Left ventricle myocardium superior (tissue), 1 donor: Measurements from ENCODE around the gene SOBP. TPM values are rescaled to one million over a fixed set of nuclear protein-coding genes. Genes with fewer than 3 reads are reported as not detected.

Experiments used
- ATAC-seq: fragments of 200-7000 bp; cut with Tn5 transposase; one replicate; pipeline ENCODE4 v1.9.1; 2020; ENCODE audit warnings: mild to moderate bottlenecking, moderate library complexity
- DNase-seq: peaks from one replicate; pipeline ENCODE4 v3.0.0-alpha.2; 2020
- intact Hi-C: fragments of 100-400 bp; cut with micrococcal nuclease; formaldehyde crosslinking; loops from one replicate; pipeline ENCODE4 v1.11.0; 2022
- total RNA-seq: library from RNA; stranded (reverse); fragmentation: NEBNext Ultra II Directional; extraction: Animal tissue kit (Norgen Biotek cat#: 25700); gene quantifications from one replicate; pipeline ENCODE4 v1.2.1, GENCODE V29; 2021
- donor health status: DM: no; HTN: yes; CAD: no; lungs with severe emphysema.

Gene SOBP
- total RNA-seq, 1 donor from 2014 or later = 15.3 TPM

DNA sequence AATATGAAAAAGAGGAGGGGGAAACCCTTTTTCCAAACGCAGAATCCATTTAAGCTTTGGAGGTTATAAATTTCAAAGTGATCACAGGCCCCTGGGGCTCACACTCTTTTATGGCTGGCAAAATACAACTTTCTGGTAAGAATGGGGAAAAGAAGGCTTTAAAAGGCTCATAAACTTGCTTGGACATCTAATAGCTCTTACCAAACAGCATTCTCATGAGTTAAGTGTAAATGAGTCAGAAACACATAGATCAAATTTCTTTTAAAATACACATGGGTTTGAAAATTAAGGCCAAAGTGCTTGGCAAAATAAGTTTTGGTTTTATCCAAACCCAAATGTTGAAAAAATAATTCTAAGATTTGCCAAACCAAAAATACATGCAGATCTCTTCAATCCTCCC, 154.6 kb downstream of the SOBP start:
- intact Hi-C loops = no loop called here
- ATAC-seq (no peak), DNase-seq (no peak)

DNA sequence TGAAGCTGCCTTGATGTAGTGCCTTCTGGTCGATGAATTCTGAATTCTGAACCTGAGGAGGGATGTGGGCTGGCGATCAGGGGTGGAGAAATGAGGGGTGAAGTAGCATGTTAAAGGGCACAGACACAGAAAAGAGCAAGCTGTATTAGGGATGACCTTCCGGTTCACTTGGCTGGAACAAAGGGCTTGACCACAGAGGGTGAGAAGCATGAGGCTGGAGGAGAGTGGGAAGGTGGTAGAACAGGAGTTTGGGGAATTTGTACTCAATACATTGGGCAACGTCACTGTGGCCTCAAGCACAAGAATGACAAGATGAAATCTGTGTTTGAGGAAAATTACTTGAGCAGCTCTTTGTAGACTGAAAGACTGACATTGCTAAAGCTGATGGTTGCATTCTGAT, 155.8 kb downstream of the SOBP start:
- ATAC-seq (no peak), DNase-seq (no peak)
- intact Hi-C loops = no loop called here

DNA sequence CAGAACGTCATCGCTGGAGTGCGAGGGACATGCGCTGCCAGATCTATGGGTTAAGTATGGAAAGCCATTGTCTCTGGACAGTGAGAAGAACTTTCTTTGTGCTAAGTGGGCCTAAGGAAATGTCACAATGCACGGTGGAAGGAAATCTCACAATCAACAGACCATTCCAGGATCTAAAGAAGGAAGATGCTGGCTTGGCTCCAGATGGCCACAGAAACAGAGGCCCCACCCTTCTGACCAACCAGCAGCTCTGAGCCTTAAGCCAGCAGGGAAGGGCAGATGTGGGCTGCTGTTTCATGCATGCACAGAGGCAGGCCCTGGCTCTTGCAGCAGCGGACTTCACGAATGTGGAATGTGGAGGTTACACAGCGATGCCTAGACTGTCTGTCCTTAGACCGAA, 156.3 kb downstream of the SOBP start:
- peak; percentile 65 for ATAC-seq
- intact Hi-C loops = no loop called here
- DNase-seq = peak; percentile 75

DNA sequence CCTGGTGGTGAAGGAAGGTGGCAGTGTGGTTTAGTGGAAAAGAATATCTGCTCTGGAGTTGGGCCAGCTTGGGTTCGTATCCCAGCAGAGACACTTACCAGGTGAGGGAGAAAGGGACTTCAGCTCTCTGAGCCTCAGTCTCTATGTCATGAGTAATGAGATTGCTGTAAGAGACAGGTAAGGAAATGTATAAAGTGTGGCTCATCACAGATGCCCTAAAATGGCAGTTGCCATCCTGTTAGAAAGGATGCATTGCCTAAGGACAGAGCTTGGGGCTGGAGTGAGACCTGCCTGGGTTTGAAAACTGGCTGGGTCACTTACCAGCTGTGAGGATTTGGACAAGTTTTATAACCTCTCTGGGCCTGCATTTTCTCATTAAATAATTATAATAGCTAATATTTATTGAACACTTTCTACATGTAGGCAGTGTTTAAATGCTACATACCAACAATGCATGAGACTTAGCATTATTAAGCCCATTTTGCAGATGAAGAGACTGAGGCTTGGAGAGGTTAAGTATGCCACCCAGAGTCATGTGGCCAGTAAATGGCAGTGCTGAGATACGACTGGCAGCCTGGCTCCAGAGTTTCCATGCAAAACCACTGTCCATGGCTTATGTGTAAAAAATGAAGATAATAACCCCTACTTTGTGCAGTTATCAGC, 157.0 kb downstream of the SOBP start:
- intact Hi-C loops = no loop called here
- DNase-seq (no peak), ATAC-seq (no peak)

DNA sequence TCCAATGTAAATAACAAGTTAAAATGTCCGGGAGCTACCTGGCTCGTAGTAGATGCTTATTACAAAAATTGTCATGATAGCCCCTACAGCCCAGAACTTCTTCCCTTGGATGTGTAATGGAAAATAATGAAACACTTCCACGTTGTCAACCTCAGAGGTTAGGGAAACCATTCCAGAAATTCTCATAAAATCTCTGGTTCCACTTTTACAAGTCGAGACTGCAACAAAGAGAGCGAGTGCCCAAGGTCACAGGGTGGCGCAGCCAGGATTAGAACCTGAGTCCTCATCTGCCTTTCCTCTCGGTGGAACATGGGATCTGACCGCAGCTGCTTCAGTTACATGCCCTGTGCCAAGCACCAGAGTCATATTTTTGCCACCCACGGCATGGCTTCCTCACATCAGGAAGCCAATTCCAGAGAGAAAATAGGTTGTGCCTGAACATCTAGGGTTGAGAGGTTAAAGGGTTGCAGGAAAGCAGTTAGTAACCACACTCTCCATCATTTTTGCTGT, 157.6 kb downstream of the SOBP start:
- DNase-seq (no peak), ATAC-seq (no peak)
- intact Hi-C loops = no loop called here

DNA sequence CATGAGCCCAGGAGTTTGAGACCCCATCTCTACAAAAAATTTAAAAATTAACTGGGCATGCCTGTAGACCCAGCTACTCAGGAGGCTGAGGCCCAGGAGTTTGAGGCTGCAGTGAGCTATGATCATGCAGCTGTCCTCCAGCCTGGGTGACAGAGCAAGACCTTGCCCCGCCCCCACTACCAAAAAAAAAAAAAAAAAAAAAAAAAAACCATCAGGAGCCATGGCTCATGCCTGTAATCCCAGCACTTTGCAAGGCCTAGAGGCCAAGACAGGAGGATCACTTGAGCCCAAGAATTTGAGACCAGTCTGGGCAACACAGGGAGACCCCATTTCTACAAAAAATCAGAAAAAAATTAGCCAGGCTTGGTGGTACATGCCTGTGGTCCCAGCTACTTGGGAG, 159.1 kb downstream of the SOBP start:
- intact Hi-C loops = no loop called here
- no peak for DNase-seq
- ATAC-seq = no peak

DNA sequence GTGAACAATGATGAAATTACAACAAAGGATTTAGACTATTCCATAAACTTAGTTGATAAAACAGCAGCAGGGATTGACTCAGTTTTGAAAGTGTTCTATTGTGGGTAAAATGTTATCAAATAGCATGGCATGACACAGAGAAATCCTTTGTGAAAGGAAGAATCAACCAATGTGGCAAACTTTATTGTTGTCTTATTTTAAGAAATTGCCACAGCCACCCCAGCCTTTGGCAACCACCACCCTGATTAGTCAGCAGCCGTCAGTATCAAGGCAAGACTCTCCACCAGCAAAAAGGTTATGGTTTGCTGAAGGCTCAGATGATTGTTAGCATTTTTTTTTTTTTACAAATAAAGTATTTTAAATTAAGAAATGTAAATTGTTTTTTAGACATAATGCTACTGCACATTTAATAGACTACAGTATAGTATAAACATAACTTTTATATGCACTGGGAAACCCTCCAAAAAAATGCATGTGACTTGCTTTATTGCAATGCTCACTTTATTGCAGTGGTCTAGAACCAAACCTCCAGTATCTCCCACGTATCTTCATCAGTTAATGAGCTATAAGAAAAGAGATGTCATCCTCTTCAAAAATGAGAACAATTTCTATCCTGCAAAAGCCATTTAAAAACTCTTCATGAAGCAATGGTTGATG, 162.7 kb downstream of the SOBP start:
- intact Hi-C loops = no loop called here
- ATAC-seq (no peak), DNase-seq (no peak)

DNA sequence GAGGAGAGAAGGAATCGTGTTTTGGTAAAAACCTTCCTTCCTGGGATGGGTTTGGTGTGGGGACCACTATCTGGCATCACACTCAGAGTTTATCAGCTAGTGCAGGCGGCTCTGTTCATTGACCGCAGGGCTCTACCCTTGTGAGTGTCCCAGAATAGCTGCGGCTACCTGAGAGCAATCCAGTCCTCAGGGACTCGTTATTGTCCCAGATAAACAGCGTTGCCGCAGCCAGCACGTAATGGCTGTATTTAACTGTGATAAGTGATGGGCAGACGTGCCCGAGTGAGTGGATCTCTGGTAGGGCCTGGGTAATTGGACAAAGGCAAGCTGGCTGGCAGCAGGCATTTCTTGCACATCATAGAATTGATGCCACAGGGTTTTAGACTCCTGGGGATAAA, 163.3 kb downstream of the SOBP start:
- intact Hi-C loops = no loop called here
- DNase-seq = peak; percentile 77
- peak; percentile 91 for ATAC-seq

DNA sequence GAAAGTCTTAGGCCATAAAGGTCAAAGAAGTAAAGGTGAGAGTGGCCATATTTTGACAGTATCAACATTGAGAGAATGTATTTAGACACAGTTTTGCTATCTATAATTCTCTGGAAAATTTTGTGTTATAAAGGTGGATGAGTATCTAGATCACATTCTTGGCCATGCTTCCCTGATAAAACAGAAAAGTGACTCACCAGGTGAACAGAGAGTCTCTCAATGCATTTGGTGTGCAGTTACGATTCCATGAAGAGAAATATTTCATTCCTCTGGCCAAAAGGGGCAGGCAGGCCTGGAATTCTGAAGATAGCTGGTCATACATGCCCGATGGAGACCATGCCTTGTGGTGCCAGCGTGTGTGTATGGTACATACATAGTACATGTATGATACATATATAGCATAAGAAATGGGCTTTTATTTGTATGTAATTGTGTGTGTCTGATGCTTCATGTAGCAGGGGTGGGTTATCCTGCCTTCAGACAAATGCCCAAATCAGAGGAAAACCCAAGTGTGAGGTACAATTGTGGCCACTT, 164.0 kb downstream of the SOBP start:
- intact Hi-C loops = no loop called here
- no peak for ATAC-seq

DNA sequence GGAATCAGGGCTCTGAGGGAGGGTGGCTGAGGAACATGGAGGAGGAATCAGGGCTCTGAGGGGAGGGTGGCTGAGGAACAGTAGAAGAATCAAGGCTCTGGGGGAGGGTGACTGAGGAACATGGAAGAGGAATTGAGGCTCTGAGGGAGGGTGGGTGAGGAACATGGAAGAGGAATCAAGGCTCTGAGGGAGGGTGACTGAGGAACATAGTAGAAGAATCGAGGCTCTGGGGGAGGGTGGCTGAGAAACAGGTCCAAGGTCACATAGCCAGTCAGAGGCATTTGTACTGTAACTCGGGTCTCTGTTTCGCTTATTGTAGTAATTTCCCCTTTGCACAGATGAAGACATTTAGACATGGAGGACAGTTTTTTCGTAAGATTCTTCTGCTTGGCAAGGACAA, 164.8 kb downstream of the SOBP start:
- no peak for DNase-seq
- no peak for ATAC-seq
- intact Hi-C loops = loop anchor here (5.0 kb wide), 1 partner anchor 162 kb away; the partner anchor contains the start of gene SOBP

More for the DNA sequence above, 164.0 kb downstream of the SOBP start:
- no peak for DNase-seq

DNA sequence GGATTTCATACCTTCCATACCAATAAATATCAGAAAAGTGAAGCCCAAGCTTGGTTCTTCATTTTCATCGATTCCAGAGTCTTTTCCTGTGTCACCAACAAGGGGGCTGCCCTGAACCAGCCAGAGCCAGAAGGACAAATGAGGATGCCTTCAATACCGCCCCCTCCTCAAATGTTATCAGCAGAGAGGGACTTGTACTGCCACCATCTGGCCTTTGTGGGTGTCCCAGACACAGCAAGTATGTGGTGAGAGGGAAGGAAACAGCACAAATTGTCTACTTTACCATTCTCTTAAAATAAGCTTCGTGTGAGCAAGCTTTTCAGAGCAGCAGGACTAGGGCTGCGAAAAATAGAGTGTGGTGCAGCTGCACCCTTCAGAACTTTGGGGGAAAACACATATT, 165.3 kb downstream of the SOBP start:
- intact Hi-C loops = loop anchor here (5.0 kb wide), 1 partner anchor 163 kb away; the partner anchor contains the start of gene SOBP
- ATAC-seq = no peak
- DNase-seq = no peak

DNA sequence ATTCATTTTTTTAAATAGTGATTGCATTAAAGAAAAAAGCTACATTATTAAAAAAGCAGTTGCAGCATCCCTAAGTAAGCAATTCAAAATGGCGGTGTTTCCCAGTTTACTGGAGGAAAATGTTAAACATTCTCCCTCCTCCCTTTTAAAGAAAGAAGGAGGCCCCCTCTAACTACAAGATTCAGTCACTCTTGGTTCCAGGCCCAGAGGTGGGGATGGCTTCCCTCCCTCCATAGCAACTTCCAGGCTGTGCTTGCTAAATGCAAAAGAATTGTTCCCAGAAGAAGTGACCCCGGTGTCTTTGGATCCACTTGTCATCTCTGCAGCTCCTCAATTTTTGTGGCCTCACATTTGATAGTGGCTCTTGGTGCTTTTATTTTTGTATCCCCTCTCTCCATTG, 165.9 kb downstream of the SOBP start:
- intact Hi-C loops = loop anchor here (5.0 kb wide), 1 partner anchor 164 kb away; the partner anchor contains the start of gene SOBP
- no peak for ATAC-seq
- no peak for DNase-seq

DNA sequence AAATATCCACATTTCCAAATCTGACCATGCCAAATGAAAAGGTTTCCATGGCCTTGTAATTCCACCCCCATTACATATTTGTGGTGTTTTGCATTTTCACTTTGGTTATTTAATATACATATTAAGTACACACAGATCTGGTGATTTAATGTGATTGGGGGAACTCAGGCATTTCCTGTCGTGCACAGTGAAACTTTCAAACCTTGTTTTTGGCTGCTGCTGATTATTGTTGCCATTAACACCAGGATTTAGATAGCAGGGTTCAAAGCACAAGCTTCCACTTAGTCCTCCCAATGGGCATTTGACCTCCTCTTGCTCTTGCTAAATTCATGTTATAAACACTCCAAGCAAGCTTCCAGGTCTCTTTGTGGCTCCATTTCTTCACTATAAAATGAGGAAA, 166.5 kb downstream of the SOBP start:
- no peak for DNase-seq
- intact Hi-C loops = loop anchor here (5.0 kb wide), 1 partner anchor 164 kb away; the partner anchor contains the start of gene SOBP
- ATAC-seq = no peak

DNA sequence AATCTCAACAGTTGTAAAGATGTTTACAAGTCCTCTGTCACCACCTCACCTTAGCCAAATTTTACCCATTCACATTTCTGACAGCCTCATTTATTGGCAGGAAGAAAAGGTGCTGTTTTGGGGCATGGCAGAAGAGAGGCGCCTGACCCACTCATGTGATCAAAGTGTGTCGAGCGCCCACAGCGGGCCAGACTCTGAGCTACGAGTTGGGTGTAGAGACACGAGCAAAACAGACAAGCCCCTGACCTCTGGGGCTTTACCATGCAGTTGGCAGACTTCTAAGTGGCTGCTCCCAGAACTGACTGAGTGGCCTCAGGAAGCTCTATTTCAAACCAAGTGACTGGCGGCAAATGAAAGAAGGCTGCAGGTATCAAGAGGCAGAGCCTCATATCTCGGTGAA, 167.0 kb downstream of the SOBP start:
- ATAC-seq (peak; percentile 83), DNase-seq (peak; percentile 74)
- intact Hi-C loops = loop anchor here (5.0 kb wide), 1 partner anchor 165 kb away; the partner anchor contains the start of gene SOBP

DNA sequence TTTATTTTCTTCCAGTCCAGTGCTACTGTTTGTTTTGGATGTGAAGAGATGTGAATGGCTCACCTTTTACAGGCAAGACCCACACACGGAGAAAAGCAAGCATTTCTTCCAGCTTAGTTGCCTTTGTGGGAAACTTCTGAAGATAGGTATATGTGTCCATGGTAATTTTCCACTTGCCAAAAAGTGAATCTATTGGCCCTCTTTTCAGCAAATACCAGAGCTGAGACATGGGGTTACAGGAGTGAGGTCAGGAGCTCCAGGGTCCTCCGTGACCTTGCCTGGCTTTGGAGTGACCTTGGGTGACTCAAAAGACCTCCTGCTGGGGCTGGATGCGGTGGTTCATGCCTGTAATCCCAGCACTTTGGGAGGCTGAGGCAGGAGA, 167.4 kb downstream of the SOBP start:
- ATAC-seq (no peak), DNase-seq (no peak)
- intact Hi-C loops = loop anchor here (5.0 kb wide), 1 partner anchor 165 kb away; the partner anchor contains the start of gene SOBP

DNA sequence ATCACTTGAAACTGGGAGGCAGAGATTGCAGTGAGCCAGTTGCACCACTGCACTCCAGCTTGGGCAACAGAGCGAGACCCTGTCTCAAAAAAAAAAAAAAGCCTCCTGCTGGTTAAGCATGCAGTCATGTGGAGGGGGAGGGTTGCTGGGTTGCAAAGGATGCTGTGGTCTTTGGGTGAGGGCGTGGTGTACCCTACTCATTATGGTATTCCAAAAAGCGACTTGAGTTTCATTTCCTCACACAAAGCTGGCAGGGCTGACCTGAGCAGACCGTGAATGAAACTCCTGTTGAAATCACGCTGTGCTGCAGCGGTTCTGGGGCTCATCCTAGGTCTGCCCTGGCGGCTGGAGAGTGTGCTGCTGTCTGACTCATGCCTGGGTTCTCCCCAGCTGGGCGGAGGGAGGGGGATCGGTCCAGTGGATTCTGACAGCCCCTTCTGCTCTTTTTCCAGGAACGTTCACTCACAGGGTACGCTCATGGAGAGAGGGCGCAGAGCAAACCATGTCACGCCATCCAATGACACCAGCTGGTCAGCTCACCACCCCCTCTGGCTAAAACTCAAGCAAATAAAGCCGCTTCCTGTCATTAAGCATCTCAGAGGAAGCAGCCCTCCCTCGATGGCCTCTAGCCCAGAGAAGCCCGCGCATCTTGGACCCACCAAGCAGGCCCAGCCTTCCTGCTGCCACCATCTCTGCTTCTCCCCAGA, 168.0 kb downstream of the SOBP start:
- ATAC-seq (peak; percentile 23), DNase-seq (peak; percentile 55)
- intact Hi-C loops = loop anchor here (5.0 kb wide), 1 partner anchor 166 kb away; the partner anchor contains the start of gene SOBP

DNA sequence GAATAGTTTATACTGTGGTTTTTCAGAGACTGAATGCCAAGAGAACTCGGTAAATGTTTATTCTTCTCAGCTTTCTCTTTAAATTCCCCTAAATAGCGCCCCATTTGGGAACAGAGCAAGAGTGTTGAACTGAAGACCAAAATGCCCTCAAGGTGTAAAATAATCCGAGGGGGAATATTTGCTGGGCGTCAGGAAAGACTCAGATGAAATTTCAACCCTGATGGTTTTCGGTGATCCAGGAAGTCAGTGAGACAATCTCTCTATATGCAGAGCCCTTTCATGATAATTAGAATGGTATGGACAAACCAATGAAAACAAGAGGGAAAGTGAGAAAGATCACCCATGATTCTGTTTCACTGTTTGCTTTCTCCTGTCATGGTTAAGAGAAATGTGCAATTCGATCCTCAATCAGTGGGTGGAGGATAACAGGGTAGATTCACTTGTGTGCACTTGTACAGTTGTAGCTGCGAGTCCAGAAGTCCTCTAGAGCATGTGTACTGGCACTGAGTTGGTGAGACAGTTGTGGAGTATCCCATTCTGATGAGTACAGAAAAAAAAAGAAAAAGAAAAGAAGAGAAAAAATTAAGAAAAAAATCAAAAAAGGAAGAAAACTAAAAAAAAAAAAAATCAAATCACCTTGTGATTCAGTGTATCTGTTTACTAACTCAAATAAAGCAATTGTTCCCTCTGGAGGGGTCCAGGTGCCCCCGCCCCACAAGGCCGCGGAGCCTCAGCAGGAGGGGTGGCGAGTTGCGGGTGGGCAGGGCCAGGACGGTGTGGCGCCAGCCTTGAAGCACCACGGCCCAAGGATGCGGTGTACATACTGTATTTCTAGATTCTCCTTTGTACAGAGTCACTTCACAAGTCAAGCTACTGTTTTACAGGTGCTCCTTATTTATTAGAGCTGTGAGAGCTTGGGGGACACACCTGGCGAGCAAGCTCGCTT, 169.3 kb downstream of the SOBP start:
- intact Hi-C loops = loop anchor here (5.0 kb wide), 1 partner anchor 167 kb away; the partner anchor contains the start of gene SOBP
- ATAC-seq (no peak), DNase-seq (no peak)

DNA sequence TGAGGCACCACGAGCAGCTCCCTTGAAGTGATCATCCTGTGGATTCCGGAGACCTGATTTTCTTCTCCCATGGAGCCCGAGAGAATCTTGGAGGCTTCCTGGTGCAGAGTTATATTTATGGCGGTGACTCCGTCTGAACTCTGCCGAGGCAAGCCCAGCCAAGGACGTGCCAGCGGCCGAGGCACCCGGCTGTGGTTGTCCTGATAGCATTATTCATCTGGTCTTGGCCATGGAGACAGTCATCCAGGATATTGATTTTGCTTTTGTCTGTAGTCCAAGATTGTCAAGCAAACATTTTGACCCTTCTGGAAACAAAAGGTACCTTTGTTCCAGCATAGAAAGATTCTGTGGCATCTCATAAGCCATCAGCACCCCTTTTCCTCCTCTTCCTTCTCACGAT, 170.9 kb downstream of the SOBP start:
- ATAC-seq = peak; percentile 41
- intact Hi-C loops = no loop called here
- no peak for DNase-seq
